Astrocyte of the cerebellum (primary cell): Measurements from ENCODE around the gene RTP5.

ENCODE experiments used
- DNase-seq: peaks from one replicate; pipeline ENCODE4 v3.0.0-alpha.2; 2011; ENCODE audit warnings: low read depth
- H3K4me3 ChIP-seq: 2 replicates; pipeline ENCODE4 v1.5.1; 2011; ENCODE audit warnings: mild to moderate bottlenecking, low read depth, low read length, moderate library complexity
- CTCF ChIP-seq: IDR thresholded peaks from 2 replicates; pipeline ENCODE4 v1.5.1; 2012; ENCODE audit warnings: low read length, low read depth, moderate library complexity, mild to moderate bottlenecking; ENCODE audit errors: missing control alignments
- in situ Hi-C: cut with HindIII; loops from 2 replicates; pipeline ENCODE4 v1.10.0; 2017; ENCODE audit warnings: low sequenced_read_pairs

The RTP5 gene

GRCh38 chr2:241844066-241844728 lies 25.3 kb upstream of the RTP5 start:
- peak overlapping the region; percentile 22 for H3K4me3 ChIP-seq
- in situ Hi-C loops = no loop called here
- TF ChIP-seq CTCF = no peak
- DNase-seq = no peak

- no peak for TF ChIP-seq CTCF
- no peak for DNase-seq
- H3K4me3 ChIP-seq = no peak overlapping the region
- in situ Hi-C loops = no loop called here
Observed at GRCh38 chr2:241844831-241845578, 24.5 kb upstream of the RTP5 start.

- no peak overlapping the region for H3K4me3 ChIP-seq
- in situ Hi-C loops = no loop called here
- TF ChIP-seq CTCF = no peak
- DNase-seq = no peak
Observed at GRCh38 chr2:241846406-241846805, 23.1 kb upstream of the RTP5 start.

- no peak for DNase-seq
- in situ Hi-C loops = no loop called here
- no peak for TF ChIP-seq CTCF
- no peak overlapping the region for H3K4me3 ChIP-seq
Observed at GRCh38 chr2:241848761-241849615, 20.5 kb upstream of the RTP5 start.

- in situ Hi-C loops = no loop called here
- TF ChIP-seq CTCF = no peak
- no peak overlapping the region for H3K4me3 ChIP-seq
- DNase-seq = no peak
Observed at GRCh38 chr2:241849616-241850543, 19.6 kb upstream of the RTP5 start.
